HFFc6 (cell line): ENCODE results near the gene SSU72. TPM values are rescaled to one million over a fixed set of nuclear protein-coding genes. Genes with fewer than 3 reads are reported as not detected.
"Not testable (repeated sequence)": the region's sequence is repeated elsewhere in the genome, so short reads cannot be mapped to it uniquely, and the experiment has no call there.

Source experiments
- DNase-seq: peaks from one replicate; pipeline ENCODE4 v3.0.0-alpha.2; 2018
- H3K27ac Mint-ChIP-seq: 2 replicates; pipeline ENCODE4 v1.8.0; 2020; ENCODE audit warnings: mild to moderate bottlenecking, mixed read lengths
- H3K27me3 Mint-ChIP-seq: 2 replicates; pipeline ENCODE4 v1.8.0; 2021; ENCODE audit warnings: mild to moderate bottlenecking, moderate library complexity, mixed read lengths; ENCODE audit not compliant: insufficient read depth
- H3K36me3 Mint-ChIP-seq: 2 replicates; pipeline ENCODE4 v1.8.0; 2021; ENCODE audit warnings: low read depth, mixed read lengths
- H3K4me1 Mint-ChIP-seq: 2 replicates; pipeline ENCODE4 v1.8.0; 2020; ENCODE audit warnings: low read depth, mixed read lengths
- H3K4me3 Mint-ChIP-seq: 2 replicates; pipeline ENCODE4 v1.8.0; 2020; ENCODE audit warnings: mild to moderate bottlenecking, moderate library complexity, mixed read lengths
- H3K9me3 Mint-ChIP-seq: 2 replicates; pipeline ENCODE4 v1.8.0; 2020; ENCODE audit warnings: mild to moderate bottlenecking, mixed read lengths
- total RNA-seq, 6 experiments: library from RNA; stranded (reverse); fragmentation: NEBNext Ultra II Directional; extraction: Animal tissue kit (Norgen Biotek cat#: 25700); gene quantifications; 2 replicates in 1 of 6; 3 replicates in 5 of 6; pipeline ENCODE4 v1.2.3, GENCODE V29; 2021
- TF ChIP-seq, protein P1 (sequence below): fragments of 200-600 bp; sonication (generic); IDR thresholded peaks from 2 replicates; pipeline ENCODE4 v1.5.0; 2021; ENCODE audit warnings: antibody characterized with exemption, mild to moderate bottlenecking

SSU72 gene
- total RNA-seq, 6 experiments from 2014 or later, result 132 to 156 (median 137) TPM

DNA sequence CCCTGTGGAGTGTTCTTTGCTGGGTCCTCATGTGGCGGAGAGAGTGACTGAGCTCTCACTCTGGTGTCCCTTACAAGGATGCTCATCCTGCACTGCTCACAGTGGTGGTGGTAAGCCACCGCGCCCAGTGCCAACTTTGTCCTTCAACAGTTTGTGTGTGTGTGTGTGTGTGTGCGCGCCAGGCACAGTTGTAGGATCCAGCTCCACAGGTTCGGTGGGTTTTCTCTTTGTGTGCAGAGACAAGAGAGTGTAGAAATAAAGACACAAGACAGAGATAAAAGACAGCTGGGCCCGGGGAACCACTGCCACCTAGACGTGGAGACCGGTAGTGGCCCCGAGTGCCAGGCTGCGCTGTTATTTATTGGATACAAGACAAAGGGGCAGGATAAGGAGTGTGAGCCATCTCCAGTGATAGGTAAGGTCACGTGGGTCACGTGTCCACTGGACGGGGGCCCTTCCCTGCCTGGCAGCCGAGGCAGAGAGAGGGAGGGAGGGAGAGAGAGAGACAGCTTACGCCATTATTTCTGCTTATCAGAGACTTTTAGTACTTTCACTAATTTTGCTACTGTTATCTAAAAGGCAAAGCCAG lies 69.8 kb downstream of the SSU72 start:
- TF ChIP-seq, protein P1, sequence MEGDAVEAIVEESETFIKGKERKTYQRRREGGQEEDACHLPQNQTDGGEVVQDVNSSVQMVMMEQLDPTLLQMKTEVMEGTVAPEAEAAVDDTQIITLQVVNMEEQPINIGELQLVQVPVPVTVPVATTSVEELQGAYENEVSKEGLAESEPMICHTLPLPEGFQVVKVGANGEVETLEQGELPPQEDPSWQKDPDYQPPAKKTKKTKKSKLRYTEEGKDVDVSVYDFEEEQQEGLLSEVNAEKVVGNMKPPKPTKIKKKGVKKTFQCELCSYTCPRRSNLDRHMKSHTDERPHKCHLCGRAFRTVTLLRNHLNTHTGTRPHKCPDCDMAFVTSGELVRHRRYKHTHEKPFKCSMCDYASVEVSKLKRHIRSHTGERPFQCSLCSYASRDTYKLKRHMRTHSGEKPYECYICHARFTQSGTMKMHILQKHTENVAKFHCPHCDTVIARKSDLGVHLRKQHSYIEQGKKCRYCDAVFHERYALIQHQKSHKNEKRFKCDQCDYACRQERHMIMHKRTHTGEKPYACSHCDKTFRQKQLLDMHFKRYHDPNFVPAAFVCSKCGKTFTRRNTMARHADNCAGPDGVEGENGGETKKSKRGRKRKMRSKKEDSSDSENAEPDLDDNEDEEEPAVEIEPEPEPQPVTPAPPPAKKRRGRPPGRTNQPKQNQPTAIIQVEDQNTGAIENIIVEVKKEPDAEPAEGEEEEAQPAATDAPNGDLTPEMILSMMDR, result peak; percentile 61
- H3K27me3 Mint-ChIP-seq, H3K36me3 Mint-ChIP-seq, H3K4me3 Mint-ChIP-seq, H3K9me3 Mint-ChIP-seq, H3K4me1 Mint-ChIP-seq, H3K27ac Mint-ChIP-seq: not testable (repeated sequence)
- peak; percentile 6 for DNase-seq

DNA sequence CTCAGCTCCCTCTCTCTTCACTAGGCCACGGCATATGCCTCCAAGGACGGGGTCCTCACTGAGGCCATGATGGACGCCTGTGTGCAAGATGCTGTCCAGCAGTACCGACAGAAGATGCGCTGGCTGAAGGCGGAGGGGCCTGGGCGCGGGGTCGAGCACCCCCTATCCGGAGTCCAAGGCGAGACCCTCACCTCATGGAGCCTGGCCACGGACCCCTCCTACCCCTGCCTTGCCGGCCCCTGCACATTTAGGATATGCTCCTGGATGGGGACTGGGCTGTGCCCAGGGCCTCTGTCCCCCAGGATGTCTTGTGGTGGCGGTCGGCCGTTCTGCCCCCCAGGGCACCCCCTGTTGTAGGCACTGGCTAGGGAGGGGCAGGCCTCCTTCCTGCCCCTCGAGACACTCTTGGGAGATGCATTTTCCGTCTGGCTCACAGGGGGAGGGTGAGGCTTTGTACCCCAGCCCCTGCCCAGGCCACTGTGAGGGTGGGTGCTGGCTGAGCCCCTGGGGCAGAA lies 79.1 kb downstream of the SSU72 start:
- Mint-ChIP-seq H3K9me3 (peaks cover 11% of the 10 kb centered on the region), H3K36me3 (peaks cover 31% of the 10 kb centered on the region)
- DNase-seq, H3K4me1 Mint-ChIP-seq, H3K27me3 Mint-ChIP-seq, H3K27ac Mint-ChIP-seq, H3K4me3 Mint-ChIP-seq: not testable (repeated sequence)

DNA sequence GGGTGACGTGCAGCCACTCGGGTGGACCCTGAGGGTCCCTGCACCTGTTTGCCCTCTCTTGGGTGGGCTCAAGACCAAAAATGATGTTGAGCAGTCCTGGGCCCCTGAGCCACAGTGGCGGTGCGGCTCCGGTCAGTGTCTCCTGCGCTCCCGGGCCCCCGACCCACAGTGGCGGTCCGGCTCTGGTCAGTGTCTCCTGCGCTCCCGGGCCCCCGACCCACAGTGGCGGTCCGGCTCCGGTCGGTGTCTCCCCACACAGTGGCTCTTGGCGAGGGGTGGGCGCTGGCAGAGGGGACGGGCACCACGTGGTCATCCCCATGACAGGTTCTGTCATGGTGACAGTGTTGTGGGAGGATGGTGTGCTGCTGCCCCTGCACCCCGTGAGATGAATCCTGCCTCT lies 80.4 kb downstream of the SSU72 start:
- not testable (repeated sequence) for DNase-seq, H3K4me1 Mint-ChIP-seq, H3K4me3 Mint-ChIP-seq, H3K27ac Mint-ChIP-seq, H3K27me3 Mint-ChIP-seq
- H3K36me3 Mint-ChIP-seq, result peaks cover 42% of the 10 kb centered on the region
- peaks cover 11% of the 10 kb centered on the region for H3K9me3 Mint-ChIP-seq

Other genes with a start within 250 kb of the SSU72 start
- gene TAS1R3, start 243.6 kb downstream of the SSU72 start, total RNA-seq, result under 1 TPM; 0.07 to 0.20 (median 0.13) TPM
- gene DVL1, start 225.4 kb downstream of the SSU72 start, total RNA-seq, result 10 to 100 TPM; 73.8 to 96.6 (median 74.5) TPM
- 100 to 1,000 TPM; 438 to 570 (median 524) TPM for gene MXRA8, start 216.3 kb downstream of the SSU72 start, total RNA-seq
- 100 to 1,000 TPM; 178 to 206 (median 196) TPM for gene AURKAIP1, start 199.7 kb downstream of the SSU72 start, total RNA-seq
- gene CCNL2, start 175.5 kb downstream of the SSU72 start, total RNA-seq, result 100 to 1,000 TPM in 5 of 6 experiments, 10 to 100 TPM in 1; 96.2 to 115 (median 104) TPM
- gene MRPL20, start 167.6 kb downstream of the SSU72 start, total RNA-seq, result 100 to 1,000 TPM; 131 to 154 (median 141) TPM
- gene ANKRD65, start 153.6 kb downstream of the SSU72 start, total RNA-seq, result under 1 TPM in 2 of 6 experiments, not detected in 4; 0.14 TPM
- gene VWA1, start 139.2 kb downstream of the SSU72 start, total RNA-seq, result under 1 TPM in 5 of 6 experiments, not detected in 1; 0.12 to 0.33 (median 0.24) TPM
- under 1 TPM in 1 of 6 experiments, not detected in 5; 0.09 TPM for gene ATAD3C, start 125.2 kb downstream of the SSU72 start, total RNA-seq
- 10 to 100 TPM; 21.0 to 24.8 (median 23.0) TPM for gene ATAD3B, start 103.1 kb downstream of the SSU72 start, total RNA-seq
- 10 to 100 TPM; 48.7 to 61.5 (median 54.0) TPM for gene ATAD3A, start 62.7 kb downstream of the SSU72 start, total RNA-seq
- 1 to 10 TPM; 2.8 to 5.1 (median 4.1) TPM for gene TMEM240, start 34.2 kb downstream of the SSU72 start, total RNA-seq
- gene FNDC10, start 25.3 kb upstream of the SSU72 start, total RNA-seq, result 1 to 10 TPM; 1.6 to 4.0 (median 2.0) TPM
- 10 to 100 TPM; 41.9 to 62.8 (median 44.0) TPM for gene MIB2, start 40.6 kb upstream of the SSU72 start, total RNA-seq
- gene MMP23B, start 57.3 kb upstream of the SSU72 start, total RNA-seq, result 1 to 10 TPM; 2.8 to 7.1 (median 5.1) TPM
- 10 to 100 TPM; 21.6 to 27.5 (median 24.8) TPM for gene CDK11B, start 84.1 kb upstream of the SSU72 start, total RNA-seq
- 10 to 100 TPM; 30.1 to 40.9 (median 33.4) TPM for gene SLC35E2B, start 117.9 kb upstream of the SSU72 start, total RNA-seq
- 10 to 100 TPM; 23.1 to 27.2 (median 25.0) TPM for gene CDK11A, start 149.5 kb upstream of the SSU72 start, total RNA-seq
- 10 to 100 TPM; 50.3 to 68.8 (median 54.8) TPM for gene NADK, start 203.6 kb upstream of the SSU72 start, total RNA-seq